Thyroid gland (tissue), 4 donors: ENCODE results near the gene RTN4IP1.

ENCODE experiments used
- CTCF ChIP-seq, 6 experiments: fragments of 200-600 bp in 3 of 6; fragments of 450-650 bp in 3 of 6; sonication (generic) in 3 of 6; IDR thresholded peaks; one replicate each; pipeline ENCODE4 v1.5.1; 2016 to 2019; ENCODE audit warnings: antibody characterized with exemption in 6 of 6, mild to moderate bottlenecking in 2 of 6, inconsistent platforms in 1 of 6, moderate library complexity in 1 of 6
- POLR2A ChIP-seq, 2 donors: fragments of 450-650 bp; IDR thresholded peaks; one replicate each; pipeline ENCODE4 v1.6.1; 2017; ENCODE audit warnings: antibody characterized with exemption in 2 of 2, mild to moderate bottlenecking in 2 of 2, moderate library complexity in 1 of 2

- TF ChIP-seq CTCF (IDR thresholded peaks at IDR 0.05) = no peak
- TF ChIP-seq POLR2A (IDR thresholded peaks at IDR 0.05) = no peak
Measured at GRCh38 chr6:106622412-106622811, 6.9 kb downstream of the RTN4IP1 start.
